ENCODE results near the gene SDR39U1. TPM values are rescaled to one million over a fixed set of nuclear protein-coding genes. Genes with fewer than 3 reads are reported as not detected.
"Not testable (repeated sequence)": the region's sequence is repeated elsewhere in the genome, so short reads cannot be mapped to it uniquely, and the experiment has no call there.

The SDR39U1 gene
- total RNA-seq, 1 donor from 2014 or later, result 34.9 TPM

DNA sequence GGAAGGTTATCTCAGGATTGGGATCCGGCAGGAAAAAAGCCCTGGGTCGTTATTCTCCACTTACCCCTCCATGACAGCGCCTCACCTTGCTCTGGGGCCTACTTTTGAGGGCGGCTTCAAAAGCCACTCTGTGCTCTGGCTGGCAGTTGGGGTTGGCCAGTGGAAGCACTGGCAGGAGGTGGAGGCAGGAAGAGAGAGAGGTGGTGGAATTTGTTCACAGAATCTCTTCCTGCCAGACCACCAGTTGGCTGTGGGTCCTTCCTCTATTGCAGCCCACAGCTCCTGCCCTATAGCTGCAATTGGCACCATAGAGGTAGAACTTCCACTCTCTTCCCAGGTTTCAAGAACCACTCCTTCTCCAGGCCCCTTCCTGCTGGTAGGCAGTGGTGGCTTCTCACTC, 32.7 kb upstream of the SDR39U1 start:
- DNase-seq (ENCODE audit: low spot score), result no peak
- H3K36me3 Mint-ChIP-seq (ENCODE audit: low read depth, unreplicated experiment), result peaks cover 12% of the 10 kb centered on the region
- TF ChIP-seq CTCF (IDR thresholded peaks at IDR 0.05; ENCODE audit: unreplicated experiment), result no peak
- no peak overlapping the region for H3K4me3 Mint-ChIP-seq (ENCODE audit: unreplicated experiment)
- no peak overlapping the region for H3K27ac Mint-ChIP-seq (ENCODE audit: unreplicated experiment)
- H3K27me3 Mint-ChIP-seq (ENCODE audit: unreplicated experiment), result peaks cover 3% of the 10 kb centered on the region
- H3K9me3 Mint-ChIP-seq (ENCODE audit: unreplicated experiment), result peaks cover 3% of the 10 kb centered on the region
- peaks cover 10% of the 10 kb centered on the region for H3K4me1 Mint-ChIP-seq (ENCODE audit: unreplicated experiment)

DNA sequence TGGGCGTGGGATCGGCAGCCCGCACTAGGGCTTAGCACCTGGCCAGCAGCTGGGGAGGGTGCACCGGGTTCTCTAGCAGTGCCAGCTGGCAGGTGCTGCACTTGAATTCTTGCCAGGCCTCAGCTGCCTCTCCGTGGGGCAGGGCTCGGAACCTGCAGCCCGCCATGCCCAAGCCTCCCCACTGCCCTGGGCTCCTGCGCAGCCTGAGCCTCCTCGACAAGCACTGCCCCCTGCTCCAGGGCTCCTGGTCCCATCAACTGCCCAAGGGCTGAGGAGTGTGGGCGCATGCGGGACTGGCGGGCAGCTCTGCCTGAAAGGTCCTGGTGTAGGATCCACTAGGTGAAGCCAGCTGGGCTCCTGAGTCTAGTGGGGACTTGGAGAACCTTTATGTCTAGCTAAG, 30.6 kb upstream of the SDR39U1 start:
- Mint-ChIP-seq H3K4me3 (ENCODE audit: unreplicated experiment) (no peak overlapping the region), H3K9me3 (ENCODE audit: unreplicated experiment) (no peaks in the 10 kb centered on the region), H3K27ac (ENCODE audit: unreplicated experiment) (no peak overlapping the region), H3K36me3 (ENCODE audit: low read depth, unreplicated experiment) (peaks cover 8% of the 10 kb centered on the region), H3K27me3 (ENCODE audit: unreplicated experiment) (peaks cover 3% of the 10 kb centered on the region), H3K4me1 (ENCODE audit: unreplicated experiment) (peaks cover 10% of the 10 kb centered on the region)
- DNase-seq (ENCODE audit: low spot score), result no peak
- TF ChIP-seq CTCF (IDR thresholded peaks at IDR 0.05; ENCODE audit: unreplicated experiment), result no peak

DNA sequence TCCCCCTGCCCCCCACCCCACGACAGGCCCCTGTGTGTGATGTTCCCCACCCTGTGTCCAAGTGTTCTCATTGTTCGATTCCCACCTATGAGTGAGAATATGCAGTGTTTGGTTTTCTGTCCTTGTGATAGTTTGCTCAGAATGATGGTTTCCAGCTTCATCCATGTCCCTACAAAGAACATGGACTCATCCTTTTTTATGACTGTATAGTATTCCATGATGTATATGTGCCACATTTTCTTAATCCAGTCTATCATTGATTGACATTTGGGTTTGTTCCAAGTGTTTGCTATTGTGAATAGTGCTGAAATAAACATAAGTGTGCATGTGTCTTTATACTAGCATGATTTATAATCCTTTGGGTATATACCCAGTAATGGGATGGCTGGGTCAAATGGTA, 27.9 kb upstream of the SDR39U1 start:
- H3K4me1 Mint-ChIP-seq (ENCODE audit: unreplicated experiment); H3K4me3 Mint-ChIP-seq (ENCODE audit: unreplicated experiment); DNase-seq (ENCODE audit: low spot score); H3K9me3 Mint-ChIP-seq (ENCODE audit: unreplicated experiment); H3K27me3 Mint-ChIP-seq (ENCODE audit: unreplicated experiment); H3K27ac Mint-ChIP-seq (ENCODE audit: unreplicated experiment); H3K36me3 Mint-ChIP-seq (ENCODE audit: low read depth, unreplicated experiment): not testable (repeated sequence)

DNA sequence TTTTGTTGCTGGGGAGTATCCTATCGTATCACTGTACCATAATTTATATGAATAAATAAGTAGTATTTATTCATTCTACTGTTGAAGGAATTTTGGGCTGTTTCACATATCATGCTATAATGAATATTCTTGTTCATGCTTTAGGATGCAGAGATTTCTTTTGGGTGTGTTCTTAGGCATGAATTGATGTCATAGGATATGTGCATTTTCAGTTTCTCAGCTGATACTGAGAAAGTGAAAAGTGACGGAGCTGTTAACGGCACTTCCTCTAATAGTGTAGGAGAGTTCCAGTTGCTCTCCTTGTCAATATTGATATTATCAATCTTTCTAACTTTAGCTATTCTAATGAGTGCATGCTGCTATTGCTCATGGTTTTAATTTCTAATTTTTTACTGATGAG, 23.2 kb upstream of the SDR39U1 start:
- peaks cover 10% of the 10 kb centered on the region for H3K36me3 Mint-ChIP-seq (ENCODE audit: low read depth, unreplicated experiment)

GRCh38 chr14:24465368-24465767, 22.8 kb upstream of the SDR39U1 start:
- H3K27ac Mint-ChIP-seq (ENCODE audit: unreplicated experiment), result no peak overlapping the region
- no peak for TF ChIP-seq CTCF (IDR thresholded peaks at IDR 0.05; ENCODE audit: unreplicated experiment)

More for the DNA sequence above, 23.2 kb upstream of the SDR39U1 start:
- H3K4me1 Mint-ChIP-seq (ENCODE audit: unreplicated experiment), result no peaks in the 10 kb centered on the region
- H3K9me3 Mint-ChIP-seq (ENCODE audit: unreplicated experiment), result no peaks in the 10 kb centered on the region
- no peak overlapping the region for H3K27ac Mint-ChIP-seq (ENCODE audit: unreplicated experiment)
- no peak for TF ChIP-seq CTCF (IDR thresholded peaks at IDR 0.05; ENCODE audit: unreplicated experiment)
- H3K4me3 Mint-ChIP-seq (ENCODE audit: unreplicated experiment), result no peak overlapping the region
- no peak for DNase-seq (ENCODE audit: low spot score)
- H3K27me3 Mint-ChIP-seq (ENCODE audit: unreplicated experiment), result peaks cover 7% of the 10 kb centered on the region

More at GRCh38 chr14:24465368-24465767, 22.8 kb upstream of the SDR39U1 start:
- Mint-ChIP-seq H3K36me3 (ENCODE audit: low read depth, unreplicated experiment) (peaks cover 10% of the 10 kb centered on the region), H3K9me3 (ENCODE audit: unreplicated experiment) (no peaks in the 10 kb centered on the region), H3K27me3 (ENCODE audit: unreplicated experiment) (peaks cover 8% of the 10 kb centered on the region), H3K4me3 (ENCODE audit: unreplicated experiment) (no peak overlapping the region), H3K4me1 (ENCODE audit: unreplicated experiment) (no peaks in the 10 kb centered on the region)
- no peak for DNase-seq (ENCODE audit: low spot score)

Data from endothelial cell (in vitro differentiated cells).